ENCODE measurements around the gene ACTR2. TPM values are rescaled to one million over a fixed set of nuclear protein-coding genes. Genes with fewer than 3 reads are reported as not detected.
A peak's percentile ranks its signal among the peaks of the same experiment; 100 is the strongest.

The ACTR2 gene
- total and polyA plus RNA-seq, 9 of the 15 experiments (the other 6 are each of a cell fraction or from before 2014, with no cell fraction given): 47.3 to 239 (median 108) TPM

DNA sequence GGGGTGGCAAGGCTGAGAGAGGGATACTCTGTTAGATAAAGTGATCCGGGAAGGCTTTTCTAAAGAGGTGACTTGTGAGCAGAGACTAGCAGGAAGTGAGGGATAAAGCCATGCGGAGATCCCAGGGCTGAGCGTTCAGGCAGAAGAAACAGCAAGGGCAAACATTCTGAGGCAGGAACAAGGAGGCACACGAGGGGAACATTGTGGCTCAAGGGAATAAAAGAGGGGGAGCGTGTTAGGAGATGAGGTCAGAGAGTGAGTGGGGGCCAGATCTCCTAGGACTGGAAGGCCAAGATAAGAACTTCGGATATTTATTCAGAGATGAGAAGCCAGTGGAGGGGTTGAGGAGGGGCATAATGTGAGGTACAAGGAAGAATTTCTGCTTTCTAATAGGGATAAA, 67.1 kb downstream of the ACTR2 start (continued):
- 0 out of 2 replicates have a peak, but pooled peaks have one; percentile 8 for TF ChIP-seq ZSCAN29 (IDR thresholded peaks at IDR 0.05)
- TF ChIP-seq NCOR1 (IDR thresholded peaks at IDR 0.05): peak; percentile 69
- TF ChIP-seq, protein P1, sequence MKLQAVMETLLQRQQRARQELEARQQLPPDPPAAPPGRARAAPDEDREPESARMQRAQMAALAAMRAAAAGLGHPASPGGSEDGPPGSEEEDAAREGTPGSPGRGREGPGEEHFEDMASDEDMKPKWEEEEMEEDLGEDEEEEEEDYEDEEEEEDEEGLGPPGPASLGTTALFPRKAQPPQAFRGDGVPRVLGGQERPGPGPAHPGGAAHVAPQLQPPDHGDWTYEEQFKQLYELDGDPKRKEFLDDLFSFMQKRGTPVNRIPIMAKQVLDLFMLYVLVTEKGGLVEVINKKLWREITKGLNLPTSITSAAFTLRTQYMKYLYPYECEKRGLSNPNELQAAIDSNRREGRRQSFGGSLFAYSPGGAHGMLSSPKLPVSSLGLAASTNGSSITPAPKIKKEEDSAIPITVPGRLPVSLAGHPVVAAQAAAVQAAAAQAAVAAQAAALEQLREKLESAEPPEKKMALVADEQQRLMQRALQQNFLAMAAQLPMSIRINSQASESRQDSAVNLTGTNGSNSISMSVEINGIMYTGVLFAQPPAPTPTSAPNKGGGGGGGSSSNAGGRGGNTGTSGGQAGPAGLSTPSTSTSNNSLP (IDR thresholded peaks at IDR 0.05; ENCODE audit: borderline replicate concordance, low read depth, low read length): peak; percentile 87
- TF ChIP-seq, protein P2, sequence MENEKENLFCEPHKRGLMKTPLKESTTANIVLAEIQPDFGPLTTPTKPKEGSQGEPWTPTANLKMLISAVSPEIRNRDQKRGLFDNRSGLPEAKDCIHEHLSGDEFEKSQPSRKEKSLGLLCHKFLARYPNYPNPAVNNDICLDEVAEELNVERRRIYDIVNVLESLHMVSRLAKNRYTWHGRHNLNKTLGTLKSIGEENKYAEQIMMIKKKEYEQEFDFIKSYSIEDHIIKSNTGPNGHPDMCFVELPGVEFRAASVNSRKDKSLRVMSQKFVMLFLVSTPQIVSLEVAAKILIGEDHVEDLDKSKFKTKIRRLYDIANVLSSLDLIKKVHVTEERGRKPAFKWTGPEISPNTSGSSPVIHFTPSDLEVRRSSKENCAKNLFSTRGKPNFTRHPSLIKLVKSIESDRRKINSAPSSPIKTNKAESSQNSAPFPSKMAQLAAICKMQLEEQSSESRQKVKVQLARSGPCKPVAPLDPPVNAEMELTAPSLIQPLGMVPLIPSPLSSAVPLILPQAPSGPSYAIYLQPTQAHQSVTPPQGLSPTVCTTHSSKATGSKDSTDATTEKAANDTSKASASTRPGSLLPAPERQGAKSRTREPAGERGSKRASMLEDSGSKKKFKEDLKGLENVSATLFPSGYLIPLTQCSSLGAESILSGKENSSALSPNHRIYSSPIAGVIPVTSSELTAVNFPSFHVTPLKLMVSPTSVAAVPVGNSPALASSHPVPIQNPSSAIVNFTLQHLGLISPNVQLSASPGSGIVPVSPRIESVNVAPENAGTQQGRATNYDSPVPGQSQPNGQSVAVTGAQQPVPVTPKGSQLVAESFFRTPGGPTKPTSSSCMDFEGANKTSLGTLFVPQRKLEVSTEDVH (IDR thresholded peaks at IDR 0.05; ENCODE audit: low read depth, partially characterized antibody): peak; percentile 29
- TF ChIP-seq, protein P3, sequence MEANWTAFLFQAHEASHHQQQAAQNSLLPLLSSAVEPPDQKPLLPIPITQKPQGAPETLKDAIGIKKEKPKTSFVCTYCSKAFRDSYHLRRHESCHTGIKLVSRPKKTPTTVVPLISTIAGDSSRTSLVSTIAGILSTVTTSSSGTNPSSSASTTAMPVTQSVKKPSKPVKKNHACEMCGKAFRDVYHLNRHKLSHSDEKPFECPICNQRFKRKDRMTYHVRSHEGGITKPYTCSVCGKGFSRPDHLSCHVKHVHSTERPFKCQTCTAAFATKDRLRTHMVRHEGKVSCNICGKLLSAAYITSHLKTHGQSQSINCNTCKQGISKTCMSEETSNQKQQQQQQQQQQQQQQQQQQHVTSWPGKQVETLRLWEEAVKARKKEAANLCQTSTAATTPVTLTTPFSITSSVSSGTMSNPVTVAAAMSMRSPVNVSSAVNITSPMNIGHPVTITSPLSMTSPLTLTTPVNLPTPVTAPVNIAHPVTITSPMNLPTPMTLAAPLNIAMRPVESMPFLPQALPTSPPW (CRISPR knock-in tag; IDR thresholded peaks at IDR 0.05): peak; percentile 85
- TF ChIP-seq KHSRP (IDR thresholded peaks at IDR 0.05): peak; percentile 52; the same call in 1 of the 2 replicates
- TF ChIP-seq, protein P4, sequence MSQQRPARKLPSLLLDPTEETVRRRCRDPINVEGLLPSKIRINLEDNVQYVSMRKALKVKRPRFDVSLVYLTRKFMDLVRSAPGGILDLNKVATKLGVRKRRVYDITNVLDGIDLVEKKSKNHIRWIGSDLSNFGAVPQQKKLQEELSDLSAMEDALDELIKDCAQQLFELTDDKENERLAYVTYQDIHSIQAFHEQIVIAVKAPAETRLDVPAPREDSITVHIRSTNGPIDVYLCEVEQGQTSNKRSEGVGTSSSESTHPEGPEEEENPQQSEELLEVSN (IDR thresholded peaks at IDR 0.05; ENCODE audit: borderline replicate concordance in 1 of 2, extremely low read depth in 1 of 2, insufficient read depth in 1 of 2, insufficient read length in 1 of 2, low read depth in 1 of 2, low read length in 1 of 2, poor library complexity in 1 of 2, severe bottlenecking in 1 of 2): peak in 1 of 2 experiments; percentile 41
- TF ChIP-seq NFRKB (IDR thresholded peaks at IDR 0.05; ENCODE audit: low read depth): 0 out of 2 replicates have a peak, but pooled peaks have one; percentile 35
- no peak for TF ChIP-seq TEAD2 (tag; IDR thresholded peaks at IDR 0.05)
- TF ChIP-seq TEAD4 (IDR thresholded peaks at IDR 0.05; ENCODE audit: low read length): peak; percentile 61; the same call in 1 of the 2 replicates
- TF ChIP-seq TEAD4 (CRISPR knock-in tag; IDR thresholded peaks at IDR 0.05; ENCODE audit: borderline replicate concordance): no peak
- TF ChIP-seq HDAC3 (IDR thresholded peaks at IDR 0.05; ENCODE audit: borderline replicate concordance, partially characterized antibody): peak; percentile 41
- TF ChIP-seq BCOR (IDR thresholded peaks at IDR 0.05): 0 out of 2 replicates have a peak, but pooled peaks have one; percentile 44
- 0 out of 2 replicates have a peak, but pooled peaks have one; percentile 48 for TF ChIP-seq ZNF766 (CRISPR knock-in tag; conservative IDR thresholded peaks at IDR 0.05)
- TF ChIP-seq CTBP1 (IDR thresholded peaks at IDR 0.05; ENCODE audit: borderline replicate concordance): peak; percentile 48; the same call in 1 of the 2 replicates
- peak; percentile 89 for TF ChIP-seq SMARCC2 (IDR thresholded peaks at IDR 0.05; ENCODE audit: low read depth)
- 0 out of 2 replicates have a peak, but pooled peaks have one; percentile 45 for TF ChIP-seq ZNF589 (CRISPR knock-in tag; IDR thresholded peaks at IDR 0.05; ENCODE audit: low read depth)
- TF ChIP-seq EP400 (IDR thresholded peaks at IDR 0.05): peak; percentile 60
- no peak; the same call in 1 of the 2 replicates for TF ChIP-seq ELF1 (tag; IDR thresholded peaks at IDR 0.05)
- TF ChIP-seq PHF8 (IDR thresholded peaks at IDR 0.05; ENCODE audit: borderline replicate concordance, low read length): no peak; the same call in 1 of the 2 replicates
- TF ChIP-seq LEF1 (IDR thresholded peaks at IDR 0.05): peak; percentile 87
- TF ChIP-seq SUPT5H (IDR thresholded peaks at IDR 0.05): peak; percentile 51; the same call in 1 of the 2 replicates

Data from K562 (cell line).